ENCODE measurements around the gene MAPKBP1. TPM values are rescaled to one million over a fixed set of nuclear protein-coding genes. Genes with fewer than 3 reads are reported as not detected.

The MAPKBP1 gene
- total and polyA plus RNA-seq, 2 of the 8 experiments (the other 6 are each of a cell fraction or from before 2014, with no cell fraction given): 4.3 to 11.3 TPM

- Histone ChIP-seq H3K4ac (replicated peaks; ENCODE audit: insufficient read length, low read depth, low read length) (no peak overlapping the region), H3K23ac (ENCODE audit: insufficient read length) (no peak overlapping the region), H3K9ac (replicated peaks in 1 of 4; ENCODE audit: extremely low read depth in 1 of 4, low read depth in 3 of 4, low read length in 3 of 4) (no peak overlapping the region), H3K79me2 (ENCODE audit: control insufficient read depth in 1 of 2, insufficient read depth in 2 of 2, low read length in 2 of 2) (no peaks in the 10 kb centered on the region), H4K91ac (replicated peaks; ENCODE audit: insufficient read length, low read length) (no peak overlapping the region), H3K27ac (ENCODE audit: low read depth, low read length) (no peak overlapping the region), H2AFZ (ENCODE audit: low read length) (no peak overlapping the region), H3K4me3 (ENCODE audit: extremely low read depth in 1 of 4, insufficient read depth in 2 of 4, low read depth in 3 of 4, low read length in 4 of 4) (no peak overlapping the region), H2BK5ac (ENCODE audit: low read depth, low read length) (no peak overlapping the region), H2AK5ac (ENCODE audit: low read depth, low read length) (no peak overlapping the region), H3K4me2 (ENCODE audit: insufficient read depth in 1 of 2, low read depth in 2 of 2, low read length in 2 of 2) (no peak overlapping the region), H2BK15ac (ENCODE audit: low read length) (no peak overlapping the region), H4K5ac (ENCODE audit: insufficient read length, low read depth, low read length) (no peak overlapping the region), H4K20me1 (replicated peaks in 1 of 2; ENCODE audit: control insufficient read depth in 1 of 2, insufficient read depth in 2 of 2, low read length in 2 of 2) (peaks cover 0 to 1% of the 10 kb centered on the region in 2 experiments), H2BK12ac (ENCODE audit: low read depth, low read length) (no peak overlapping the region), H3K56ac (replicated peaks; ENCODE audit: insufficient read length, low read depth, low read length) (no peak overlapping the region), H3K27me3 (replicated peaks in 1 of 4; ENCODE audit: control insufficient read depth in 3 of 4, extremely low read depth in 1 of 4, insufficient read depth in 3 of 4, low read length in 3 of 4) (peaks cover 0 to 2% (median 0%) of the 10 kb centered on the region in 4 experiments; a peak in 1 of 7 replicates), H3K79me1 (ENCODE audit: low read depth, low read length) (no peaks in the 10 kb centered on the region), H3K36me3 (ENCODE audit: control insufficient read depth in 2 of 4, insufficient read depth in 4 of 4, low read length in 3 of 4) (no peaks in the 10 kb centered on the region; a peak in 1 of 8 replicates), H3K4me1 (replicated peaks in 1 of 4; ENCODE audit: control insufficient read depth in 3 of 4, insufficient read depth in 4 of 4, low read length in 3 of 4) (peaks cover 0 to under 1% (median 0%) of the 10 kb centered on the region in 4 experiments; a peak in 3 of 7 replicates), H2BK120ac (replicated peaks; ENCODE audit: low read depth, low read length) (no peak overlapping the region), H3K18ac (ENCODE audit: extremely low read depth, low read length) (no peak overlapping the region), H3K9me3 (ENCODE audit: insufficient read depth in 2 of 2, low read depth in 1 of 2, low read length in 1 of 2) (no peaks in the 10 kb centered on the region), H3K23me2 (ENCODE audit: low read depth, low read length) (peaks cover 8% of the 10 kb centered on the region; the same call in 1 of the 2 replicates), H3K14ac (ENCODE audit: insufficient read length) (no peak overlapping the region), H4K8ac (ENCODE audit: extremely low read depth, insufficient read depth, low read length) (no peak overlapping the region), H2BK20ac (ENCODE audit: low read length) (no peak overlapping the region)
- TF ChIP-seq KDM1A (IDR thresholded peaks at IDR 0.05; ENCODE audit: borderline replicate concordance, low read length): no peak
- no peak for TF ChIP-seq ASH2L (IDR thresholded peaks at IDR 0.05; ENCODE audit: low read length)
- no peak for TF ChIP-seq FOSL1 (IDR thresholded peaks at IDR 0.05; ENCODE audit: insufficient read depth, low read depth, low read length)
- no peak for TF ChIP-seq SIX5 (IDR thresholded peaks at IDR 0.05; ENCODE audit: low read depth, low read length)
- TF ChIP-seq GTF2F1 (IDR thresholded peaks at IDR 0.05; ENCODE audit: borderline replicate concordance, low read depth, low read length): no peak
- no peak for FAIRE-seq
- CTCF ChIA-PET (ENCODE audit: partially characterized antibody): interaction anchor here (0.8 to 2.1 kb wide), 8 partner anchors 10 to 78 kb away, joined by 3 to 14 read pairs (median 4); partner anchors contain the start of gene MAPKBP1
- DNase-seq (ENCODE audit: low read depth in 1 of 2, low spot score in 2 of 2): no peak
- POLR2A ChIA-PET (ENCODE audit: partially characterized antibody): interaction anchor here (1.7 kb wide), 1 partner anchor 49 kb away, joined by 4 read pairs; the partner anchor contains the start of gene MAPKBP1
- 86% methylated on average over 11 of the region's 11 CpGs; no CpG with 5 or more reads in 1 of the 2 experiments for WGBS, 2 experiments (ENCODE audit: extremely low coverage in 1 of 2, insufficient coverage in 1 of 2, insufficient read length in 1 of 2, insufficient replicate concordance in 2 of 2, low coverage in 1 of 2, low lambda C conversion rate in 2 of 2, missing lambda C conversion rate in 1 of 2)
Observed at GRCh38 chr15:41823502-41823901, 49.2 kb downstream of the MAPKBP1 start.

All from H1 (cell line).